H1 (cell line): ENCODE data around the gene IFT27. TPM values are rescaled to one million over a fixed set of nuclear protein-coding genes. Genes with fewer than 3 reads are reported as not detected.

ENCODE experiments used
- CTCF ChIA-PET: fragments of 300-600 bp; sonication (Branson Sonifier 250); formaldehyde crosslinking; loops from one replicate; lab custom pipeline; 2021; ENCODE audit not compliant: partially characterized antibody; lab: Charles Lee
- POLR2A ChIA-PET: fragments of 300-600 bp; sonication (Branson Sonifier 250); formaldehyde crosslinking; loops from one replicate; lab custom pipeline; 2021; ENCODE audit warnings: inconsistent platforms; ENCODE audit not compliant: partially characterized antibody; lab: Charles Lee
- DNase-seq, 2 experiments: peaks; one replicate each; pipeline versions ENCODE4 v3.0.0 to v3.0.0-alpha.2; 2010 to 2022; ENCODE audit warnings: low spot score in 2 of 2, low read depth in 1 of 2, mixed read lengths in 1 of 2
- FAIRE-seq: peaks from 2 replicates; lab custom pipeline; 2011; peaks lifted over from hg19 to GRCh38; lab: Jason Lieb, UNC
- H2AFZ ChIP-seq: 2 replicates; pipeline ENCODE4 v1.8.1; 2012; ENCODE audit warnings: low read length, inconsistent platforms
- H2AK5ac ChIP-seq: 2 replicates; pipeline ENCODE4 v1.6.1; 2013; ENCODE audit warnings: low read depth, low read length
- H2BK120ac ChIP-seq: replicated peaks from 2 replicates; pipeline ENCODE3; 2013; ENCODE audit warnings: low read depth, low read length, inconsistent platforms
- H2BK12ac ChIP-seq: 2 replicates; pipeline ENCODE4 v1.6.1; 2013; ENCODE audit warnings: low read depth, low read length
- H2BK15ac ChIP-seq: 2 replicates; pipeline ENCODE4 v1.6.1; 2013; ENCODE audit warnings: low read length
- H2BK20ac ChIP-seq: 2 replicates; pipeline ENCODE4 v1.6.1; 2013; ENCODE audit warnings: low read length
- H2BK5ac ChIP-seq: 2 replicates; pipeline ENCODE4 v1.6.1; 2013; ENCODE audit warnings: low read depth, low read length
- H3K14ac ChIP-seq: 2 replicates; pipeline ENCODE4 v1.6.1; 2013; ENCODE audit warnings: inconsistent platforms; ENCODE audit not compliant: insufficient read length
- H3K18ac ChIP-seq: 2 replicates; pipeline ENCODE4 v1.6.1; 2013; ENCODE audit warnings: low read length; ENCODE audit errors: extremely low read depth
- H3K23ac ChIP-seq: 2 replicates; pipeline ENCODE4 v1.6.1; 2013; ENCODE audit warnings: inconsistent platforms; ENCODE audit not compliant: insufficient read length
- H3K23me2 ChIP-seq: 2 replicates; pipeline ENCODE4 v1.6.1; 2013; ENCODE audit warnings: low read depth, low read length
- H3K27ac ChIP-seq: 2 replicates; pipeline ENCODE4 v1.6.1; 2011; ENCODE audit warnings: low read depth, low read length, inconsistent platforms
- H3K27me3 ChIP-seq, 4 experiments: replicated peaks in 1 of 4; 1 replicate in 1 of 4; 2 replicates in 3 of 4; pipeline versions ENCODE4 v1.6.1 to v1.8.1; 2011 to 2013; ENCODE audit warnings: low read length in 3 of 4, mild to moderate bottlenecking in 3 of 4, inconsistent platforms in 2 of 4, mixed read lengths in 2 of 4, moderate library complexity in 1 of 4; ENCODE audit not compliant: control insufficient read depth in 3 of 4, insufficient read depth in 3 of 4; ENCODE audit errors: extremely low read depth in 1 of 4
- H3K36me3 ChIP-seq, 4 experiments: 2 replicates each; pipeline versions ENCODE4 v1.6.1 to v1.8.1; 2011 to 2013; ENCODE audit warnings: mild to moderate bottlenecking in 4 of 4, low read length in 3 of 4, moderate library complexity in 2 of 4, control low read depth in 1 of 4, inconsistent platforms in 1 of 4; ENCODE audit not compliant: insufficient read depth in 4 of 4, control insufficient read depth in 2 of 4
- H3K4ac ChIP-seq: replicated peaks from 2 replicates; pipeline ENCODE3; 2013; ENCODE audit warnings: low read length, low read depth, mixed read lengths, inconsistent platforms; ENCODE audit not compliant: insufficient read length
- H3K4me1 ChIP-seq, 4 experiments: replicated peaks in 1 of 4; 1 replicate in 1 of 4; 2 replicates in 3 of 4; pipeline versions ENCODE4 v1.6.1 to v1.8.1; 2011 to 2013; ENCODE audit warnings: low read length in 3 of 4, inconsistent platforms in 2 of 4, mixed read lengths in 1 of 4; ENCODE audit not compliant: insufficient read depth in 4 of 4, control insufficient read depth in 3 of 4
- H3K4me2 ChIP-seq, 2 experiments: 2 replicates each; pipeline versions ENCODE4 v1.6.1 to v1.8.1; 2011 to 2013; ENCODE audit warnings: low read depth in 2 of 2, low read length in 2 of 2, control low read depth in 1 of 2, inconsistent platforms in 1 of 2, mild to moderate bottlenecking in 1 of 2; ENCODE audit not compliant: insufficient read depth in 1 of 2
- H3K4me3 ChIP-seq, 4 experiments: fragments of 200-600, 300-600 bp in 1 of 4; sonication (generic), shearing (Covaris generic), sonication (Bioruptor Twin) in 1 of 4; 2 replicates each; pipeline versions ENCODE4 v1.5.1 to v1.8.1; 2011 to 2016; ENCODE audit warnings: low read length in 4 of 4, low read depth in 3 of 4, control low read depth in 2 of 4, inconsistent platforms in 2 of 4, mild to moderate bottlenecking in 2 of 4, mixed read lengths in 1 of 4, moderate library complexity in 1 of 4; ENCODE audit not compliant: insufficient read depth in 2 of 4; ENCODE audit errors: extremely low read depth in 1 of 4
- H3K56ac ChIP-seq: replicated peaks from 2 replicates; pipeline ENCODE3; 2013; ENCODE audit warnings: low read depth, mild to moderate bottlenecking, mixed read lengths, low read length, inconsistent platforms; ENCODE audit not compliant: insufficient read length
- H3K79me1 ChIP-seq: 2 replicates; pipeline ENCODE4 v1.6.1; 2013; ENCODE audit warnings: low read depth, low read length, control low read depth
- H3K79me2 ChIP-seq, 2 experiments: 2 replicates each; pipeline versions ENCODE4 v1.6.1 to v1.8.1; 2012 to 2013; ENCODE audit warnings: low read length in 2 of 2, mild to moderate bottlenecking in 2 of 2, inconsistent platforms in 1 of 2; ENCODE audit not compliant: insufficient read depth in 2 of 2, control insufficient read depth in 1 of 2
- H3K9ac ChIP-seq, 4 experiments: replicated peaks in 1 of 4; 1 replicate in 1 of 4; 2 replicates in 3 of 4; pipeline versions ENCODE4 v1.6.1 to v1.8.1; 2011 to 2013; ENCODE audit warnings: low read depth in 3 of 4, low read length in 3 of 4, control low read depth in 2 of 4, mild to moderate bottlenecking in 2 of 4, moderate library complexity in 2 of 4, inconsistent platforms in 1 of 4; ENCODE audit errors: extremely low read depth in 1 of 4
- H3K9me3 ChIP-seq, 2 experiments: 2 replicates each; pipeline versions ENCODE4 v1.6.1 to v1.8.1; 2012 to 2013; ENCODE audit warnings: mild to moderate bottlenecking in 2 of 2, moderate library complexity in 2 of 2, control low read depth in 1 of 2, inconsistent platforms in 1 of 2, low read depth in 1 of 2, low read length in 1 of 2, mixed read lengths in 1 of 2; ENCODE audit not compliant: insufficient read depth in 2 of 2
- H4K20me1 ChIP-seq, 2 experiments: replicated peaks in 1 of 2; 2 replicates each; pipeline versions ENCODE3 to v1.8.1; 2011 to 2013; ENCODE audit warnings: inconsistent platforms in 2 of 2, low read length in 2 of 2, mild to moderate bottlenecking in 1 of 2; ENCODE audit not compliant: insufficient read depth in 2 of 2, control insufficient read depth in 1 of 2
- H4K5ac ChIP-seq: 2 replicates; pipeline ENCODE4 v1.6.1; 2013; ENCODE audit warnings: low read length, low read depth, mixed read lengths, inconsistent platforms; ENCODE audit not compliant: insufficient read length
- H4K8ac ChIP-seq: 2 replicates; pipeline ENCODE4 v1.8.0; 2013; ENCODE audit warnings: mild to moderate bottlenecking, moderate library complexity, low read length, inconsistent platforms; ENCODE audit not compliant: insufficient read depth; ENCODE audit errors: extremely low read depth
- H4K91ac ChIP-seq: replicated peaks from 2 replicates; pipeline ENCODE3; 2013; ENCODE audit warnings: low read length, mixed read lengths, inconsistent platforms; ENCODE audit not compliant: insufficient read length
- ATF3 ChIP-seq: IDR thresholded peaks from 2 replicates; pipeline ENCODE4 v1.6.1; 2011; ENCODE audit warnings: low read depth, mild to moderate bottlenecking, low read length; ENCODE audit not compliant: insufficient read depth
- GTF2F1 ChIP-seq: IDR thresholded peaks from 2 replicates; pipeline ENCODE4 v1.6.1; 2012; ENCODE audit warnings: low read depth, low read length, improper control_type of control experiment, borderline replicate concordance
- HDAC6 ChIP-seq: IDR thresholded peaks from one replicate; pipeline ENCODE4 v1.7.1; 2012; ENCODE audit warnings: low read depth, mild to moderate bottlenecking, inconsistent platforms, low read length, moderate library complexity
- JUN ChIP-seq: IDR thresholded peaks from 2 replicates; pipeline ENCODE4 v1.6.1; 2011; ENCODE audit warnings: low read depth, mild to moderate bottlenecking, improper control_type of control experiment, low read length
- KDM4A ChIP-seq: IDR thresholded peaks from one replicate; pipeline ENCODE4 v1.7.1; 2012; ENCODE audit warnings: low read depth, mild to moderate bottlenecking, moderate library complexity, low read length, inconsistent platforms; ENCODE audit not compliant: severe bottlenecking
- MAX ChIP-seq: IDR thresholded peaks from 2 replicates; pipeline ENCODE4 v1.6.1; 2012; ENCODE audit warnings: inconsistent platforms
- PHF8 ChIP-seq: fragments of 200-600 bp; sonication (generic); conservative IDR thresholded peaks from 2 replicates; pipeline ENCODE4 v1.7.1; 2012; ENCODE audit warnings: low read depth, mild to moderate bottlenecking, inconsistent platforms, low read length, moderate library complexity
- RAD21 ChIP-seq, 2 experiments: IDR thresholded peaks in 1 of 2; conservative IDR thresholded peaks in 1 of 2; 2 replicates each; pipeline ENCODE4 v1.6.1; 2011; ENCODE audit warnings: low read depth in 2 of 2, low read length in 2 of 2, improper control_type of control experiment in 1 of 2, inconsistent platforms in 1 of 2, mild to moderate bottlenecking in 1 of 2, moderate library complexity in 1 of 2
- SIN3A ChIP-seq, 2 experiments: IDR thresholded peaks in 1 of 2; conservative IDR thresholded peaks in 1 of 2; 2 replicates each; pipeline ENCODE4 v1.6.1; 2011 to 2012; ENCODE audit warnings: low read length in 2 of 2, improper control_type of control experiment in 1 of 2, low read depth in 1 of 2, mild to moderate bottlenecking in 1 of 2
- WGBS, 2 experiments: shearing (Covaris generic) in 1 of 2; methylation state at CpG; one replicate each; pipeline versions ENCODE4 v1.1.6 to v1.1.7; 2013 to 2015; ENCODE audit warnings: low lambda C conversion rate in 2 of 2, mixed read lengths in 2 of 2, inconsistent platforms in 1 of 2, low coverage in 1 of 2, missing lambda C conversion rate in 1 of 2; ENCODE audit not compliant: insufficient replicate concordance in 2 of 2, insufficient coverage in 1 of 2, insufficient read length in 1 of 2; ENCODE audit errors: extremely low coverage in 1 of 2, missing lambda C conversion rate in 1 of 2; 5-methylcytosine and 5-hydroxymethylcytosine counted together
- polyA plus RNA-seq, 7 experiments: library from polyadenylated mRNA; depleted of rRNA in 3 of 7; stranded (reverse) in 5 of 7; unstranded in 2 of 7; fragments of >200 nt in 5 of 7; fragments of 200-250 nt in 2 of 7; gene quantifications; 1 replicate in 5 of 7; 2 replicates in 1 of 7; 4 replicates in 1 of 7; pipeline versions ENCODE4 v1.2.1 to v1.2.3, GENCODE V29; 2011 to 2013; ENCODE audit warnings: missing spikeins in 2 of 7, mixed read lengths in 2 of 7
- total RNA-seq: library from RNA; stranded (reverse); fragmentation: NEBNext Ultra II Directional; extraction: Animal tissue kit (Norgen Biotek cat#: 25700); gene quantifications from 2 replicates; pipeline ENCODE4 v1.2.1, GENCODE V29; 2021
- TF ChIP-seq, protein P1 (sequence below): IDR thresholded peaks from 2 replicates; pipeline ENCODE4 v1.6.1; 2012; ENCODE audit warnings: low read length, inconsistent platforms

IFT27 gene
- total and polyA plus RNA-seq, 2 of the 8 experiments (the other 6 are each of a cell fraction or from before 2014, with no cell fraction given): 36.4 to 46.2 TPM

GRCh38 chr22:36806835-36807234 lies 30.9 kb upstream of the IFT27 start:
- no peak overlapping the region for H3K23ac ChIP-seq
- no peak overlapping the region for H2BK12ac ChIP-seq
- H2BK15ac ChIP-seq: 0 out of 2 replicates have a peak overlapping the region, but pooled peaks have one; percentile 20
- H3K18ac ChIP-seq: no peak overlapping the region
- H3K56ac ChIP-seq: no peak overlapping the region
- POLR2A ChIA-PET: no interaction called here
- peaks cover 4% of the 10 kb centered on the region; the same call in 1 of the 2 replicates for H3K23me2 ChIP-seq
- DNase-seq (no peak), FAIRE-seq (no peak)
- H3K4ac ChIP-seq: no peak overlapping the region
- no peak overlapping the region for H4K5ac ChIP-seq
- H3K9me3 ChIP-seq: no peaks in the 10 kb centered on the region
- H3K14ac ChIP-seq: no peak overlapping the region
- H2BK20ac ChIP-seq: no peak overlapping the region
- no peak overlapping the region for H2AK5ac ChIP-seq
- H3K4me1 ChIP-seq: peaks cover 0 to 5% (median 0%) of the 10 kb centered on the region in 4 experiments; a peak in 2 of 7 replicates
- CTCF ChIA-PET: interaction anchor here (0.8 to 1.3 kb wide), 4 partner anchors 20 to 180 kb away, joined by 3 read pairs; partner anchors contain the start of gene NCF4
- H3K27ac ChIP-seq: no peak overlapping the region
- no peak overlapping the region for H2BK120ac ChIP-seq
- no peak overlapping the region for H3K4me3 ChIP-seq
- H3K79me2 ChIP-seq: no peaks in the 10 kb centered on the region
- 88% methylated on average over 6 of the region's 6 CpGs; no CpG with 5 or more reads in 1 of the 2 experiments for WGBS, 2 experiments
- H3K36me3 ChIP-seq: no peaks in the 10 kb centered on the region
- H2AFZ ChIP-seq: no peak overlapping the region
- H2BK5ac ChIP-seq: no peak overlapping the region
- no peak overlapping the region for H3K4me2 ChIP-seq
- no peaks in the 10 kb centered on the region for H4K20me1 ChIP-seq
- H3K79me1 ChIP-seq: no peaks in the 10 kb centered on the region
- 0 out of 7 replicates have a peak, but pooled peaks cover 0 to 2% (median 0%) of the 10 kb centered on the region in 4 experiments for H3K27me3 ChIP-seq
- no peak overlapping the region for H4K91ac ChIP-seq
- no peak overlapping the region for H3K9ac ChIP-seq
- no peak overlapping the region for H4K8ac ChIP-seq
- TF ChIP-seq RAD21 (IDR thresholded peaks at IDR 0.05 in 1 of 2, conservative IDR thresholded peaks at IDR 0.05 in 1 of 2; ENCODE audit: low read depth in 2 of 2, low read length in 2 of 2) (no peak), JUN (no peak), PHF8 (no peak), HDAC6 (no peak), MAX (no peak), KDM4A (no peak), SIN3A (conservative IDR thresholded peaks at IDR 0.05 in 1 of 2, IDR thresholded peaks at IDR 0.05 in 1 of 2; ENCODE audit: low read depth in 1 of 2, low read length in 2 of 2) (no peak), GTF2F1 (no peak), ATF3 (no peak)
- TF ChIP-seq, protein P1, sequence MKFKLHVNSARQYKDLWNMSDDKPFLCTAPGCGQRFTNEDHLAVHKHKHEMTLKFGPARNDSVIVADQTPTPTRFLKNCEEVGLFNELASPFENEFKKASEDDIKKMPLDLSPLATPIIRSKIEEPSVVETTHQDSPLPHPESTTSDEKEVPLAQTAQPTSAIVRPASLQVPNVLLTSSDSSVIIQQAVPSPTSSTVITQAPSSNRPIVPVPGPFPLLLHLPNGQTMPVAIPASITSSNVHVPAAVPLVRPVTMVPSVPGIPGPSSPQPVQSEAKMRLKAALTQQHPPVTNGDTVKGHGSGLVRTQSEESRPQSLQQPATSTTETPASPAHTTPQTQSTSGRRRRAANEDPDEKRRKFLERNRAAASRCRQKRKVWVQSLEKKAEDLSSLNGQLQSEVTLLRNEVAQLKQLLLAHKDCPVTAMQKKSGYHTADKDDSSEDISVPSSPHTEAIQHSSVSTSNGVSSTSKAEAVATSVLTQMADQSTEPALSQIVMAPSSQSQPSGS: no peak
